Fibroblast of lung (primary cell): ENCODE data around the gene ROM1.

Experiments
- EZH2 ChIP-seq: IDR thresholded peaks from 2 replicates; pipeline ENCODE4 v1.5.1; 2012; ENCODE audit warnings: low read length, control low read depth, mild to moderate bottlenecking; ENCODE audit errors: missing control alignments
- TF ChIP-seq, protein P1 (sequence below), 2 donors: IDR thresholded peaks in 1 of 2; conservative IDR thresholded peaks in 1 of 2; 1 replicate in 1 of 2; 2 replicates in 1 of 2; pipeline ENCODE4 v1.5.1; 2011 to 2012; ENCODE audit warnings: low read length in 2 of 2, control low read depth in 1 of 2, inconsistent platforms in 1 of 2, low read depth in 1 of 2, mild to moderate bottlenecking in 1 of 2

DNA sequence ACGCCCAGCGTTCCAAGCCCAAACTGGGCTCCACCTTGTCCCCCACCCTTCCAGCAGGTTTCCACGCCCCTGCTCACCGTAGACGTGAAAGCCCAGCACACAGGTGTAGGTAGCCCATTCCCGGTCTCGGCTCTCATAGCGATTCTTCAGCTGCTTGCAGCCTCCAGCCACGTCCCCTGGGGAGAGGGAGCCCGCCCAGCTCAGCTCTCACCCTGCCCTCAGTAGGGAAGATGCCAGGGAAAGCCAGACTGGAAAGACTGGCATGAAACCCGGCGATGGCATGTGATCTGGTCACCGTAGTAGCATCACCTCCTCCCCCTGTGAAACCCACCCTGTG, 10.0 kb upstream of the ROM1 start:
- TF ChIP-seq, protein P1, sequence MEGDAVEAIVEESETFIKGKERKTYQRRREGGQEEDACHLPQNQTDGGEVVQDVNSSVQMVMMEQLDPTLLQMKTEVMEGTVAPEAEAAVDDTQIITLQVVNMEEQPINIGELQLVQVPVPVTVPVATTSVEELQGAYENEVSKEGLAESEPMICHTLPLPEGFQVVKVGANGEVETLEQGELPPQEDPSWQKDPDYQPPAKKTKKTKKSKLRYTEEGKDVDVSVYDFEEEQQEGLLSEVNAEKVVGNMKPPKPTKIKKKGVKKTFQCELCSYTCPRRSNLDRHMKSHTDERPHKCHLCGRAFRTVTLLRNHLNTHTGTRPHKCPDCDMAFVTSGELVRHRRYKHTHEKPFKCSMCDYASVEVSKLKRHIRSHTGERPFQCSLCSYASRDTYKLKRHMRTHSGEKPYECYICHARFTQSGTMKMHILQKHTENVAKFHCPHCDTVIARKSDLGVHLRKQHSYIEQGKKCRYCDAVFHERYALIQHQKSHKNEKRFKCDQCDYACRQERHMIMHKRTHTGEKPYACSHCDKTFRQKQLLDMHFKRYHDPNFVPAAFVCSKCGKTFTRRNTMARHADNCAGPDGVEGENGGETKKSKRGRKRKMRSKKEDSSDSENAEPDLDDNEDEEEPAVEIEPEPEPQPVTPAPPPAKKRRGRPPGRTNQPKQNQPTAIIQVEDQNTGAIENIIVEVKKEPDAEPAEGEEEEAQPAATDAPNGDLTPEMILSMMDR (conservative IDR thresholded peaks at IDR 0.05 in 1 of 2, IDR thresholded peaks at IDR 0.05 in 1 of 2; ENCODE audit: low read depth in 1 of 2, low read length in 2 of 2): no peak
- no peak for TF ChIP-seq EZH2
